H1 (cell line): ENCODE data around the gene C9orf50. TPM values are rescaled to one million over a fixed set of nuclear protein-coding genes. Genes with fewer than 3 reads are reported as not detected.

Experiments used
- CTCF ChIA-PET: fragments of 300-600 bp; sonication (Branson Sonifier 250); formaldehyde crosslinking; loops from one replicate; lab custom pipeline; 2021; ENCODE audit not compliant: partially characterized antibody; lab: Charles Lee
- POLR2A ChIA-PET: fragments of 300-600 bp; sonication (Branson Sonifier 250); formaldehyde crosslinking; loops from one replicate; lab custom pipeline; 2021; ENCODE audit warnings: inconsistent platforms; ENCODE audit not compliant: partially characterized antibody; lab: Charles Lee
- DNase-seq, 2 experiments: peaks; one replicate each; pipeline versions ENCODE4 v3.0.0 to v3.0.0-alpha.2; 2010 to 2022; ENCODE audit warnings: low spot score in 2 of 2, low read depth in 1 of 2, mixed read lengths in 1 of 2
- FAIRE-seq: peaks from 2 replicates; lab custom pipeline; 2011; peaks lifted over from hg19 to GRCh38; lab: Jason Lieb, UNC
- H2AFZ ChIP-seq: 2 replicates; pipeline ENCODE4 v1.8.1; 2012; ENCODE audit warnings: low read length, inconsistent platforms
- H2AK5ac ChIP-seq: 2 replicates; pipeline ENCODE4 v1.6.1; 2013; ENCODE audit warnings: low read depth, low read length
- H2BK120ac ChIP-seq: replicated peaks from 2 replicates; pipeline ENCODE3; 2013; ENCODE audit warnings: low read depth, low read length, inconsistent platforms
- H2BK12ac ChIP-seq: 2 replicates; pipeline ENCODE4 v1.6.1; 2013; ENCODE audit warnings: low read depth, low read length
- H2BK15ac ChIP-seq: 2 replicates; pipeline ENCODE4 v1.6.1; 2013; ENCODE audit warnings: low read length
- H2BK20ac ChIP-seq: 2 replicates; pipeline ENCODE4 v1.6.1; 2013; ENCODE audit warnings: low read length
- H2BK5ac ChIP-seq: 2 replicates; pipeline ENCODE4 v1.6.1; 2013; ENCODE audit warnings: low read depth, low read length
- H3K14ac ChIP-seq: 2 replicates; pipeline ENCODE4 v1.6.1; 2013; ENCODE audit warnings: inconsistent platforms; ENCODE audit not compliant: insufficient read length
- H3K18ac ChIP-seq: 2 replicates; pipeline ENCODE4 v1.6.1; 2013; ENCODE audit warnings: low read length; ENCODE audit errors: extremely low read depth
- H3K23ac ChIP-seq: 2 replicates; pipeline ENCODE4 v1.6.1; 2013; ENCODE audit warnings: inconsistent platforms; ENCODE audit not compliant: insufficient read length
- H3K23me2 ChIP-seq: 2 replicates; pipeline ENCODE4 v1.6.1; 2013; ENCODE audit warnings: low read depth, low read length
- H3K27ac ChIP-seq: 2 replicates; pipeline ENCODE4 v1.6.1; 2011; ENCODE audit warnings: low read depth, low read length, inconsistent platforms
- H3K27me3 ChIP-seq, 4 experiments: replicated peaks in 1 of 4; 1 replicate in 1 of 4; 2 replicates in 3 of 4; pipeline versions ENCODE4 v1.6.1 to v1.8.1; 2011 to 2013; ENCODE audit warnings: low read length in 3 of 4, mild to moderate bottlenecking in 3 of 4, inconsistent platforms in 2 of 4, mixed read lengths in 2 of 4, moderate library complexity in 1 of 4; ENCODE audit not compliant: control insufficient read depth in 3 of 4, insufficient read depth in 3 of 4; ENCODE audit errors: extremely low read depth in 1 of 4
- H3K36me3 ChIP-seq, 4 experiments: 2 replicates each; pipeline versions ENCODE4 v1.6.1 to v1.8.1; 2011 to 2013; ENCODE audit warnings: mild to moderate bottlenecking in 4 of 4, low read length in 3 of 4, moderate library complexity in 2 of 4, control low read depth in 1 of 4, inconsistent platforms in 1 of 4; ENCODE audit not compliant: insufficient read depth in 4 of 4, control insufficient read depth in 2 of 4
- H3K4ac ChIP-seq: replicated peaks from 2 replicates; pipeline ENCODE3; 2013; ENCODE audit warnings: low read length, low read depth, mixed read lengths, inconsistent platforms; ENCODE audit not compliant: insufficient read length
- H3K4me1 ChIP-seq, 4 experiments: replicated peaks in 1 of 4; 1 replicate in 1 of 4; 2 replicates in 3 of 4; pipeline versions ENCODE4 v1.6.1 to v1.8.1; 2011 to 2013; ENCODE audit warnings: low read length in 3 of 4, inconsistent platforms in 2 of 4, mixed read lengths in 1 of 4; ENCODE audit not compliant: insufficient read depth in 4 of 4, control insufficient read depth in 3 of 4
- H3K4me2 ChIP-seq, 2 experiments: 2 replicates each; pipeline versions ENCODE4 v1.6.1 to v1.8.1; 2011 to 2013; ENCODE audit warnings: low read depth in 2 of 2, low read length in 2 of 2, control low read depth in 1 of 2, inconsistent platforms in 1 of 2, mild to moderate bottlenecking in 1 of 2; ENCODE audit not compliant: insufficient read depth in 1 of 2
- H3K4me3 ChIP-seq, 4 experiments: fragments of 200-600, 300-600 bp in 1 of 4; sonication (generic), shearing (Covaris generic), sonication (Bioruptor Twin) in 1 of 4; 2 replicates each; pipeline versions ENCODE4 v1.5.1 to v1.8.1; 2011 to 2016; ENCODE audit warnings: low read length in 4 of 4, low read depth in 3 of 4, control low read depth in 2 of 4, inconsistent platforms in 2 of 4, mild to moderate bottlenecking in 2 of 4, mixed read lengths in 1 of 4, moderate library complexity in 1 of 4; ENCODE audit not compliant: insufficient read depth in 2 of 4; ENCODE audit errors: extremely low read depth in 1 of 4
- H3K56ac ChIP-seq: replicated peaks from 2 replicates; pipeline ENCODE3; 2013; ENCODE audit warnings: low read depth, mild to moderate bottlenecking, mixed read lengths, low read length, inconsistent platforms; ENCODE audit not compliant: insufficient read length
- H3K79me1 ChIP-seq: 2 replicates; pipeline ENCODE4 v1.6.1; 2013; ENCODE audit warnings: low read depth, low read length, control low read depth
- H3K79me2 ChIP-seq, 2 experiments: 2 replicates each; pipeline versions ENCODE4 v1.6.1 to v1.8.1; 2012 to 2013; ENCODE audit warnings: low read length in 2 of 2, mild to moderate bottlenecking in 2 of 2, inconsistent platforms in 1 of 2; ENCODE audit not compliant: insufficient read depth in 2 of 2, control insufficient read depth in 1 of 2
- H3K9ac ChIP-seq, 4 experiments: replicated peaks in 1 of 4; 1 replicate in 1 of 4; 2 replicates in 3 of 4; pipeline versions ENCODE4 v1.6.1 to v1.8.1; 2011 to 2013; ENCODE audit warnings: low read depth in 3 of 4, low read length in 3 of 4, control low read depth in 2 of 4, mild to moderate bottlenecking in 2 of 4, moderate library complexity in 2 of 4, inconsistent platforms in 1 of 4; ENCODE audit errors: extremely low read depth in 1 of 4
- H3K9me3 ChIP-seq, 2 experiments: 2 replicates each; pipeline versions ENCODE4 v1.6.1 to v1.8.1; 2012 to 2013; ENCODE audit warnings: mild to moderate bottlenecking in 2 of 2, moderate library complexity in 2 of 2, control low read depth in 1 of 2, inconsistent platforms in 1 of 2, low read depth in 1 of 2, low read length in 1 of 2, mixed read lengths in 1 of 2; ENCODE audit not compliant: insufficient read depth in 2 of 2
- H4K20me1 ChIP-seq, 2 experiments: replicated peaks in 1 of 2; 2 replicates each; pipeline versions ENCODE3 to v1.8.1; 2011 to 2013; ENCODE audit warnings: inconsistent platforms in 2 of 2, low read length in 2 of 2, mild to moderate bottlenecking in 1 of 2; ENCODE audit not compliant: insufficient read depth in 2 of 2, control insufficient read depth in 1 of 2
- H4K5ac ChIP-seq: 2 replicates; pipeline ENCODE4 v1.6.1; 2013; ENCODE audit warnings: low read length, low read depth, mixed read lengths, inconsistent platforms; ENCODE audit not compliant: insufficient read length
- H4K8ac ChIP-seq: 2 replicates; pipeline ENCODE4 v1.8.0; 2013; ENCODE audit warnings: mild to moderate bottlenecking, moderate library complexity, low read length, inconsistent platforms; ENCODE audit not compliant: insufficient read depth; ENCODE audit errors: extremely low read depth
- H4K91ac ChIP-seq: replicated peaks from 2 replicates; pipeline ENCODE3; 2013; ENCODE audit warnings: low read length, mixed read lengths, inconsistent platforms; ENCODE audit not compliant: insufficient read length
- CEBPB ChIP-seq: IDR thresholded peaks from 2 replicates; pipeline ENCODE4 v1.6.1; 2012; ENCODE audit warnings: low read depth, low read length
- CHD1 ChIP-seq: IDR thresholded peaks from 2 replicates; pipeline ENCODE4 v1.6.1; 2012; ENCODE audit warnings: low read depth, low read length, improper control_type of control experiment
- EGR1 ChIP-seq: IDR thresholded peaks from 2 replicates; pipeline ENCODE4 v1.6.1; 2011; ENCODE audit warnings: low read depth, low read length, borderline replicate concordance
- EP300 ChIP-seq, 2 experiments: IDR thresholded peaks; 1 replicate in 1 of 2; 2 replicates in 1 of 2; pipeline ENCODE4 v1.6.1; 2011 to 2012; ENCODE audit warnings: low read depth in 2 of 2, low read length in 2 of 2, mild to moderate bottlenecking in 2 of 2, borderline replicate concordance in 1 of 2, inconsistent platforms in 1 of 2, moderate library complexity in 1 of 2
- RNF2 ChIP-seq: fragments of 200-900, 300-1000 bp; sonication (generic); IDR thresholded peaks from 2 replicates; pipeline ENCODE4 v1.7.1; 2016; ENCODE audit warnings: borderline replicate concordance, low read depth, mild to moderate bottlenecking, antibody characterized with exemption, low read length; ENCODE audit not compliant: poor library complexity, severe bottlenecking; ENCODE audit errors: missing control alignments
- SP2 ChIP-seq: IDR thresholded peaks from 2 replicates; pipeline ENCODE4 v1.6.1; 2012; ENCODE audit warnings: mild to moderate bottlenecking, low read length, inconsistent platforms
- SRF ChIP-seq: IDR thresholded peaks from 2 replicates; pipeline ENCODE4 v1.6.1; 2011; ENCODE audit warnings: mild to moderate bottlenecking, low read depth, low read length, moderate library complexity
- TEAD4 ChIP-seq: IDR thresholded peaks from 2 replicates; pipeline ENCODE4 v1.6.1; 2012; ENCODE audit warnings: low read depth, low read length, inconsistent platforms, mixed read lengths
- ZNF274 ChIP-seq: IDR thresholded peaks from 2 replicates; pipeline ENCODE4 v1.7.0; 2012; ENCODE audit warnings: low read length, borderline replicate concordance; ENCODE audit errors: extremely low read depth
- WGBS, 2 experiments: shearing (Covaris generic) in 1 of 2; methylation state at CpG; one replicate each; pipeline versions ENCODE4 v1.1.6 to v1.1.7; 2013 to 2015; ENCODE audit warnings: low lambda C conversion rate in 2 of 2, mixed read lengths in 2 of 2, inconsistent platforms in 1 of 2, low coverage in 1 of 2, missing lambda C conversion rate in 1 of 2; ENCODE audit not compliant: insufficient replicate concordance in 2 of 2, insufficient coverage in 1 of 2, insufficient read length in 1 of 2; ENCODE audit errors: extremely low coverage in 1 of 2, missing lambda C conversion rate in 1 of 2; 5-methylcytosine and 5-hydroxymethylcytosine counted together
- polyA plus RNA-seq, 7 experiments: library from polyadenylated mRNA; depleted of rRNA in 3 of 7; stranded (reverse) in 5 of 7; unstranded in 2 of 7; fragments of >200 nt in 5 of 7; fragments of 200-250 nt in 2 of 7; gene quantifications; 1 replicate in 5 of 7; 2 replicates in 1 of 7; 4 replicates in 1 of 7; pipeline versions ENCODE4 v1.2.1 to v1.2.3, GENCODE V29; 2011 to 2013; ENCODE audit warnings: missing spikeins in 2 of 7, mixed read lengths in 2 of 7
- total RNA-seq: library from RNA; stranded (reverse); fragmentation: NEBNext Ultra II Directional; extraction: Animal tissue kit (Norgen Biotek cat#: 25700); gene quantifications from 2 replicates; pipeline ENCODE4 v1.2.1, GENCODE V29; 2021
- TF ChIP-seq, protein P1 (sequence below): IDR thresholded peaks from 2 replicates; pipeline ENCODE4 v1.6.1; 2012; ENCODE audit warnings: low read length, inconsistent platforms
- TF ChIP-seq, protein P2 (sequence below): IDR thresholded peaks from 2 replicates; pipeline ENCODE4 v1.6.1; 2011; ENCODE audit warnings: low read depth, mild to moderate bottlenecking, low read length; ENCODE audit not compliant: insufficient read depth

The C9orf50 gene
- total and polyA plus RNA-seq, 2 of the 8 experiments (the other 6 are each of a cell fraction or from before 2014, with no cell fraction given), result not detected

DNA sequence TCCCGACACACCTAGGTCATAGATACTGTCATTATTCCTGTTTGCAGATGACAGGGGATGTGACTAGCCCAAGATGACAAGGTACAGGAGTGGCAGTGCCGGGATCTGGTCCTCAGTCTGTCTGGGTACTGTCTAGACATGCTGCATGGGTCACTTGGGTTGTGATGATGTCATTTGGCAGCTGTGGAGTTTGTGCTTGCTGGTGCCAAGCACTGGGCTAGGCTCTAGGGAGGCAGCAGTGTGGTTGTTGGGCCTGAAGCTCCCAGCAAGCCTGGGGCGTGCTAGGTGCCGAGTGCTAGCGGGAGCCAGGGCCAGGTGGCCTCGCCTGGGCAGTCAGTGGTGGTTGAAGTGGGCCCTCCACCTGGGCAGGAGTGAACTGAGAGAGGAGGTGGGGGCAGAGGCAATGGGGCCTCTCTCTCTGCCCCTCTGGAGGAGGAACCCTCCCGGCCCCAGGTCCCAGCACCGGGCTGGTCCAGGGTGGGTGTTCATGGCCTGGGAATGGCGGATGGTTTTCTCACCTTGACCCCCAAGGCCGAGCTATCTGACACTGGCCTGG is 29.9 kb upstream of the C9orf50 start:
- Histone ChIP-seq H3K14ac (no peak overlapping the region), H3K9ac (no peak overlapping the region), H4K91ac (no peak overlapping the region), H2BK15ac (no peak overlapping the region), H3K36me3 (no peaks in the 10 kb centered on the region), H2BK20ac (no peak overlapping the region), H3K23ac (no peak overlapping the region), H3K4me1 (no peaks in the 10 kb centered on the region), H4K5ac (no peak overlapping the region), H3K4ac (no peak overlapping the region), H3K18ac (no peak overlapping the region), H3K79me2 (no peaks in the 10 kb centered on the region), H2BK12ac (no peak overlapping the region), H2AFZ (no peak overlapping the region), H3K79me1 (no peaks in the 10 kb centered on the region), H2AK5ac (no peak overlapping the region), H2BK120ac (no peak overlapping the region), H3K4me3 (no peak overlapping the region), H3K9me3 (no peaks in the 10 kb centered on the region), H2BK5ac (no peak overlapping the region), H3K4me2 (no peak overlapping the region), H4K20me1 (peaks cover 0 to 6% of the 10 kb centered on the region in 2 experiments), H3K27me3 (no peaks in the 10 kb centered on the region; a peak in 1 of 7 replicates), H3K56ac (no peak overlapping the region), H4K8ac (no peak overlapping the region), H3K27ac (no peak overlapping the region), H3K23me2 (peaks cover 6% of the 10 kb centered on the region; the same call in 1 of the 2 replicates)
- FAIRE-seq (no peak), DNase-seq (no peak)
- POLR2A ChIA-PET, result no interaction called here
- CTCF ChIA-PET, result interaction anchor here (0.6 to 1.5 kb wide), 4 partner anchors 9 to 139 kb away, joined by 3 to 6 read pairs (median 4); partner anchors contain the start of gene ASB6
- 90% methylated on average over 10 of the region's 10 CpGs; no CpG with 5 or more reads in 1 of the 2 experiments for whole genome bisulfite sequencing, 2 experiments
- TF ChIP-seq, protein P1, sequence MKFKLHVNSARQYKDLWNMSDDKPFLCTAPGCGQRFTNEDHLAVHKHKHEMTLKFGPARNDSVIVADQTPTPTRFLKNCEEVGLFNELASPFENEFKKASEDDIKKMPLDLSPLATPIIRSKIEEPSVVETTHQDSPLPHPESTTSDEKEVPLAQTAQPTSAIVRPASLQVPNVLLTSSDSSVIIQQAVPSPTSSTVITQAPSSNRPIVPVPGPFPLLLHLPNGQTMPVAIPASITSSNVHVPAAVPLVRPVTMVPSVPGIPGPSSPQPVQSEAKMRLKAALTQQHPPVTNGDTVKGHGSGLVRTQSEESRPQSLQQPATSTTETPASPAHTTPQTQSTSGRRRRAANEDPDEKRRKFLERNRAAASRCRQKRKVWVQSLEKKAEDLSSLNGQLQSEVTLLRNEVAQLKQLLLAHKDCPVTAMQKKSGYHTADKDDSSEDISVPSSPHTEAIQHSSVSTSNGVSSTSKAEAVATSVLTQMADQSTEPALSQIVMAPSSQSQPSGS, result no peak
- no peak for TF ChIP-seq SP2
- TF ChIP-seq, protein P2, sequence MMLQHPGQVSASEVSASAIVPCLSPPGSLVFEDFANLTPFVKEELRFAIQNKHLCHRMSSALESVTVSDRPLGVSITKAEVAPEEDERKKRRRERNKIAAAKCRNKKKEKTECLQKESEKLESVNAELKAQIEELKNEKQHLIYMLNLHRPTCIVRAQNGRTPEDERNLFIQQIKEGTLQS, result no peak
- no peak for TF ChIP-seq CEBPB
- TF ChIP-seq RNF2, result no peak
- no peak for TF ChIP-seq EGR1
- no peak for TF ChIP-seq CHD1
- no peak for TF ChIP-seq EP300 (IDR thresholded peaks at IDR 0.05; ENCODE audit: borderline replicate concordance in 1 of 2, low read depth in 2 of 2, low read length in 2 of 2)
- no peak for TF ChIP-seq SRF
- TF ChIP-seq TEAD4, result no peak
- no peak for TF ChIP-seq ZNF274
